GM19328 (cell line): Measurements from ENCODE around the gene RBPJ.
"Not testable (repeated sequence)": the region's sequence is repeated elsewhere in the genome, so short reads cannot be mapped to it uniquely, and the experiment has no call there.

Experiments used
- ATAC-seq: cut with Tn5 transposase; IDR thresholded peaks from one replicate; pipeline ENCODE4 v1.9.1; 2021; ENCODE audit warnings: mild to moderate bottlenecking, moderate library complexity; ENCODE audit not compliant: unreplicated experiment

Gene RBPJ

DNA sequence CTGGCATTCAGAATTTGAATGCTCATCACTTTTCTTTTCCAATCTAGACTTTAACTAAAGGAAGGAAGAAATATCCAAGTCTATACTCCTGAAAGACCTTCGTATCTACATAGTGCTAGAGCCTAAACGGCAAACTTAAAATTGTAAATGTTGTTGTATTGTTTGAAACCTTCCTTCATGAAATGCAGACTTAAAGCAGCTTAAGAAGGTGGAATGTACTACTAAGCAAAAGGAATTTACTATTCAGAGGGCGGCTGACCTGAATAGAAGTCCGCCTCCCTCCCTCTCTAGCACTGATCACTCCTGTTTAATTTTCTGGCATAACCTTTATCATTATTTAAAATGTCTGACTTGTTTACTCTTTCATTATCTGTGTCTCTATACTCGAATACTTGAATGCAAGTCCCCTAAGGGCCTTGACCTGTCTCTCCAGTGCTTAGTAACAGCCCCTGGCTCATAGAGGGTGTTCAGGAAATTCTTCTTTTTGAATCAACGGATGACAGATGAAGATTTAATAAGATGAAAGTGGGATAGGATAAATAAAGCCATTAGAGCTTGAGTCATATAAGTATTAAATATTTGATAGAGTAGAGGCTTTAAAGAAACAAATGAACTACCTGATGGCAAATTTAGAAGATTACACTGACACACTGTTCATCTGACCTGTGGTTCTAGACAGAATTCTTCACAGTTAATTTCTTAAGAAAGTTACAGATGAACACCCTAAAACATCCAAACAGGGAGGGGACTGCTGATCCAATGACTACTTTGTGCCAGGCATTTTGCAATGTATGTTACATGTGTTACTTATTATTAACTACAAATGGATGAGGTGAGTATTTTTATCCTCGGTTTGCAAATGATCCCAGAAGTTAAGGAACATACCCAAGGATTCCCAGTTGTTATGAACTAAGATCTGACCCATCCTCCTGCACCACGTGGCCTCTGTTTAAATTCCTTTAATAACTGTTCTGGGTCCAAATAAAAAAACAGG lies 20.2 kb upstream of the RBPJ start:
- ATAC-seq = no peak

DNA sequence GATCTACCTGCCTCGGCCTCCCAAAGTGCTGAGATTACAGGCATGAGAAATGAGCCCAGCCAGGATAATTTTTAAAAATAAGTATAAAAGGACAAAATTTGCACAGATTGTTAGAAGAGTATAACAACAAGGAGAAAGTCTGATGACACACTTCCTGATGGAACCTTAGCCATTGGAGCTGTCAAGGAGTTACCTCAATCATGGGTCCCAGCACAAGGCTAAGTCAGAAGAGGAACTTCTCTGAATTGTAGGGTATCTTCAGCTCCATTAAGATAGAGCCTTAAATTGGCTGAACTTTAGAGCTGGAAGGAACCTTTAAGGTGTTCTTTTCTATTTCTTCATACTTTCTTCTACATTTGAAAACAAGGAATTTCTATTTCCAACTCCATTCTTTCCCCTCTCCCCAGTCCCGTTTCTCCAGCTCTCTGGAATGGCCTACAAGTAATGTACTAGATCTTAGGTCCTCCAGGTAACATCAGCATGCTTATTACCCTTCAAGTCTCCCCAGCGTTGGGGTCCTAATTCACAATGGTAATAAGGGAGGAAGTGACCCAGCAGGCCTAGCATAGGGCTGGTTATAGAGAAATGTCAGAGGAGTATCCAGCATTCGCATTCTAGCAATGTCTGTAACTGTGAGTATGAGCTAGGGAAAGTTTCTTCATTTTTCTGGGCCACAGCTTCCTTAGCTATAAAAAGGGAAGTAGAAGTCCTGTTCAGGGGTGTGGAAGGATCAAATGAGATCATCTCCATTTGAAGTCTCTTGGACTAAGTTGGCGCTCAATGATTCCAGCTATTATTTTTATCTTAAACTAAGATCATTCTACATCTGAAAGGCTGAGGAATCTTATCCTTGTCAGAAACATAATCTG lies 18.5 kb upstream of the RBPJ start:
- ATAC-seq = no peak

DNA sequence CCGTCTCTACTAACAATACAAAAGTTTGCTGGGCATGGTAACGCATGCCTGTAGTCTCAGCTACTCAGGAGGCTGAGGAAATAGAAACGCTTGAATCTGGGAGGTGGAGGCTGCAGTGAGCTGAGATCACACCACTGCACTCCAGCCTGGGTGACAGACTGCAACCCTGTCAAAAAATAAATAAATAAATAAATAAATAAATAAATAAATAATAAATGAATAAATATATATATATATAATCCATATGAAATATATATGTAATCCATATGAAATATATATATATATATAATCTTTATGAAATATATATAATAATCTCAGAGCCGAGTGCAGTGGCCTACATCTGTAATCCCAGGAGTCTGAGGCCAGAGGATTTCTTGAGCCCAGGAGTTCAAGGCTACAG lies 17.8 kb upstream of the RBPJ start:
- ATAC-seq = no peak

DNA sequence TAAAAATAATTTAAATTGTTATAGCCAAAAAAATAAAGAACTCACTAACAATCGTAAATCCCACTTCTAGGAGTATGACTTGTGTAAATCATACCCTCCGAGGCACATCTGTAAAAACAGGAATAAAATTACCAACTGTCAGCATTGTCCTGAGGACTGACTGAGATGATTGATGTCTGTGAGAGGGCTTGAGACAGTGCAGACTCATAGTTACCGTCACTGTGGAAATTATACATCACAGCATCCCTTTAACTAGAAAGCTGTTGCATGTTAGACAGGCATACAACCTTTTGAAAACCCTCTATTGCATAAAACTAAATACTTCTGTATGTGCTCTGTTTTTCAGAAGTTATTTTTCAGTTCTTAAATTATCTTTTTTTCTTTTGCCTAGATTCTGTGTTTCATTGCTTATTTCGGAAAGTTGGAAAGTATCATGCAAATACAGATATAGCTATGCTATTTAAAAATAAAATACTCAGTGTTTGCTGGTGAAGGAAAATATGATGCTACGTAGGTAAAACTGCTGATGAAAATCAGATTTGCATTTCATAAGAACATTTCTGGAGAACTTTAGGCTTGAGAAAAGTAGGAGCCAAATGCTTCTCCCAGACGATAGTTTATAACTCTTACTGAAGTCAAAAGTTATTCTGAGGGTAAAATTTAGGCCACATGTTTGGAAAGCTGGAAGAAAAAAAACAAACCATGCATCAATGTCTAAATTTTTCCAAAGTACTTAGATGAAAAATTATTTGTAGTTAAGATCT lies 13.6 kb upstream of the RBPJ start:
- no peak for ATAC-seq

DNA sequence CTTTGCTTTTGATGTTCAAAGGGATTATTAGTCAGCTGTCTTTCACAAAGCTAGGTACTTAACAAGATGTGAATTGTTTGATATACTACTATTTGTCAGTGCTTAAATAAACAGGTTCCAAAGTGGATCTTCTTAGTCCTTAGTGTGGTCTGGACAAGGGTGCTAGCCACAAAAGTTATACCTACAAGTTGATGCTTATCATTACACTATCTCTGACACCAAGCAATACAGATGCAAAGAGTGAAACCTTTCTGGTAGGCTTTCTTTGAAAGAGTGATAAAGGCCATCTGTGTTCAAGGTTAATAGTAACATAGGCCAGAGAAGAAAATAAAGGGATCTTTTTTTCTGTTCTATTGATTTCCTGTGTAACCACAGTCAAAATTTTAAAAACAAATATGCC lies 12.2 kb upstream of the RBPJ start:
- no peak for ATAC-seq

DNA sequence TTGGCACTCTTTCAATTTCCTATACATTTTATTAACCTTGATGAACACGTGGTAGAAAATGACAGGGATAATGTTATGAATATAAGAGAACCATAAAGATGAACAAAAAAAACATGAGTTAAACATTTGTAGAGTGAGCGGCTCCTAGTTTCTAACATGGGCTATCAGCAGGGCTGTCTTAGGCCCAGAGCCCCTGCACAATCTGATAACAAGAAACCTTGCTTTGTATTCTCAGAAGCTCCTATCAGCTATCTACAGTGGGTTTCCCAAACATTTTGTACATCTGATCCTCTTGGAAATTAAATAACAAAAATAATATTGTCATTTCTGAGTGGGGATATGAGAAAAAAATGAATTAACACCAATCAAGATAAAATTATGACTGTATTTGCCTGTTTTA lies 10.6 kb upstream of the RBPJ start:
- ATAC-seq = no peak

DNA sequence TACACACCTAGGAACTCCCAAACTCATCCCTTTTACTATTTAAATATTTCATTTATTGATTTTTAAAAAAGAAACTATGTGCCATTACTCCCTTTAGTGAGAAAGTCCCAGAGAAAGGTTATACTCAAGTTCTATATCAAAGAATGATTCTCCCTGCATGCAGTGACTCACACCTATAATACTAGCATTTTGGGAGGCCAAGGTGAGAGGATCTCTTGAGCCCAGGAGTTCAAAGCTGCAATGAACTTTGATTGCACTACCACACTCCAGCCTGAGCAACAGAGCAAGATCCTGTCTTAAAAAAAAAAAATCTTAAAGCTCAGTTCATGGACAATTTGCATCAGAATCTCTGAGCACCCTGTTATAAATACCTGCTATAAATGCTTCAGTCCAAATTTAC lies 9.2 kb upstream of the RBPJ start:
- ATAC-seq = no peak

DNA sequence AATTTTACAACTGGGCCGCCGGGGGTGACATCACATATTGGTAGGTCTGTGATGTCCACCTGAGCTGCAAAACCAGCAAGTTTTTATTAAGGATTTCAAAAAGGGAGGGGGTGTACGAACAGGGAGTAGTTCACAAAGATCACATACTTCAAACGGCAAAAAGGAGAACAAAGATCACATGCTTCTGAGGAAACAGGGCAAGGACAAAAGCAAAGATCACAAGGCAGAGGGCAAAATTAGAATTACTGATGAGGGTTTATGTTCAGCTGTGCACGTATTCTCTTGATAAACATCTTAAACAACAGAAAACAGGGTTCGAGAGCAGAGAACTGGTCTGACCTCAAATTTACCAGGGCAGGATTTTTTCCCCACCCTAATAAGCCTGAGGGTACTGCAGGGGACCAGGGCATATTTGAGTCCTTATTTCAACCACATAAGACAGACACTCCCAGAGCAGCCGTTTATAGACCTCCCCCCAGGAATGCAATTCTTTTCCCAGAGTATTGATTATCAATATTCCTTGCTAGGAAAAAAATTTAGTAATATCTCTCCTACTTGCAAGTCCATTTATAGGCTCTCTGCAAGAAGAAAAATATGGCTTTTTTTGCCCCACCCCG lies 5.4 kb upstream of the RBPJ start:
- ATAC-seq = not testable (repeated sequence)

DNA sequence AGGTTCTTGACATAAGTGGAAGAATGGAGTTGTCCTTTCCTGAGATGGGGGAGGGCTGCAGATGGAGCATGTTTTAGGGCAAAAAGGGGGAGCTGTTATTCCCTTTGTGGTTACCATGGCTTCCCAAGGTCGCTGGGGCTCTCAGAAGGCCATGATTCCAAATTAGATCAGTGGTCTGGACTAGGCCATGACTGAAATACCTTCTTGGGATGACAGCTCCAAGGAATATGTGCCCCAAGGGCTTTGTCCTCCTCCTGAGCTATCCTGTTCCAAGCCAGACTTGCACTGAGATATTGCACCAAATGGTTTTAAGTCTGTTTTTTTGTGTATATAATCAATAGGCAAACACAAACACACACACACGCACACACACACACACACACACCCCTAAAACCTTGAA lies 3.0 kb upstream of the RBPJ start:
- ATAC-seq = no peak

DNA sequence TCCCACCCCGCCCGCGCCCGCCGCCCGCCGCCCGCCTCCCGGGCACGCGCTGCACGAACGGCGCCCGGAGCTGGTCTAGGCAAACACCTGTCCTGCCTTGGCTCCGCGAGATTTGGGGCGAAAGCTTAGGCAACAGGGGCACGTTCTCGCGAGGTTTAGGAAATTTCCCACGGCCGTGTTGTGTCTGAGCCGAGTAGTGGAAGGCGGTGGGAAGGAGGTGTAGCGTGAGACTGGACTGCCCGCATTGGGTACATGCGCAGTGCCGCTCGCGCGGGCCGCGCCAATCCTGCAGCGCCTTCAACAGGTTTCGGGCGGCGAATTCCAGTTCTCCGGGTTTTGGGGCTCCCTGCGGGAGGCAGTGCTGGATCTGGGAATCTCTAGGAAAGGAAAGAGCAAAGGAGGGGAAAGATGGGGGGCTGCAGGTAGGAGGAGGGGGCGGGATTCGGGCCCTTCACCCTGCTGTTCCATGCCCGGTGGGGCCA lies 1.3 kb upstream of the RBPJ start:
- peak; percentile 69 for ATAC-seq

DNA sequence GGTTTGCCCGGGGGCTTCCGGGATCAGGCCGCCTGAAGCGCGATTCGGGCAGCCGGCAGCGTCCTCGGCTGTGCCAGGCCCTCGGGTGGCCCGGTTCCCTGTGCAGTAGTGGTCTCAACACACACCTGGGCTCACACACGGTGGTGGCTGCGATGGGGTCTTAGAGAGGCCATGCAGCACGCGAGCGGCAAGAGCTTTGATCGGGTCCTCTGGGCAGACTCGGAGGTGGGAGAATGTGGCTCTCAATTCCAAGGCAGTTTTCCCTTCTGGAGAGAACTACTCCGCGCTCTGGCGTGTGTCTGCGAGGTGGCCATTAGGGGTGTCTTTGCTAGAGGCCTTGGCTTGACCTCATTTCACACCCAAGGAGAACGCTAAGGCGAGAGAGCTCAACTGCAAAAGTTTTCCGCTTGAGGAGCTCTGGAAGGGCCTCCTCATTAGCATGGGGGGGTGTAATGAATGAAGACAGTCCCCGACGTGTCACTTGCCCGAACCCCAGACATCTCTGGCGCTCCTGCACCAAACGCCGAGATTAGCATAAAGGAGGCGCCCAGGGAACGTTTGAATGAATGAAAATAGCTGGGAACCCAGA lies 771 bp upstream of the RBPJ start:
- ATAC-seq = peak; percentile 9

DNA sequence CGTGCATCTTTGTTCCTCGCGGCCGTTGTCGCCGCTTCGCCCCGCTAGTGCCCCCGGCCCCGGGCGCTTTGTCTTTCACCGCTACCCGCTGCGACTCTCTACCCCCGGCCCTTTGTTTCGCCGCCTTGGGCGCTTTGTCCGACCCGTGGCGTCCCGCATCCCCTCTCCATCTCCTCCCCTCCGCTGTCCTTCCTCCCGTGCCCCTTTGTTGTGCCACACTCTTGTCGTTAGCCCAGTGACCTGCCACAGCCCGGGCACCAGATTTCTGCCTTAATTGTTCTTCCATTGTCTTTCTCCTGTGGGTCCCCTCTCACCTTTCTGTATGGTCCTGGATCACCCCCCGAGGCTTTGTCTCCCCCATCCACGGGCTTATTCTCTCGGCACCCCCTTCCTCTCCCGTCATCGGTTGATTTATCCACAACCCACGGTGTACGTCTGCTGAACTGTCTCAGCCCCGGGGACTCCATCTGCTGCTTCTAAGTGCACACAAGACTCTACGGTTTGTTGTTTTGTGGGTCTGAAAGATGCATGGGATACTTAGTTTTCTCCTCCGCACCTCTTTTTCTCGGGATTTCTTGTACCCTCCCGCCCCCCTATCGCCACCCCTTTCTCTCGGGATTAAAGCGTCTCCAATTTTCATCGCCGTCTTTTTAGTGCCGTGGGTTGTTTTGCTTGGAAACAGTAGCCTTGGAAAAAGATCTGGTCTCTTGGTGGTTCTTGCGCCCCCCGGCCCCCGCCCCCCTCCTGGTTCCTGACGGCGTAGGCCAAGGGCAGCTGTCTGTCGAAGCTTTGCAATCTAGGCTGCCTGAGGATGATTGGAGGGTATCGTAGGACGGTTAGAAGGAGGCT lies 783 bp downstream of the RBPJ start:
- no peak for ATAC-seq

DNA sequence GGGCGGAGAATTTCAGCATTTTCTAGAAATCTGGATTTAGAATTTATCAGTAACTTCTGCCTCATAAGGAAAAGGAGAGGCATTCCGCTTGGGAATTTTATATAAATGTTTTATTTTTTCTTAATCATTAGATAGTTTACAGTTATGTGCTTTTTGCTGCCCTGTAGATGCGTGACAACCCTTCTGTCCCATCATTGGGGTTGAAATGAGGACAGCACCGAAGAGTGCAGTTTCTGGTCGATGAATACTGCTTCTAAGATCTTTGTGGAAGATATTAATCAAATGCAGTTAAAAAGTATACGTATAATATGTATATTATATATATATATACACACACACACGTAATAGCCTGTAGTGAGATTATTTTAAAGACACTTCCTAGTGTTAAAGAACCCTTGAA lies 1.5 kb downstream of the RBPJ start:
- no peak for ATAC-seq

DNA sequence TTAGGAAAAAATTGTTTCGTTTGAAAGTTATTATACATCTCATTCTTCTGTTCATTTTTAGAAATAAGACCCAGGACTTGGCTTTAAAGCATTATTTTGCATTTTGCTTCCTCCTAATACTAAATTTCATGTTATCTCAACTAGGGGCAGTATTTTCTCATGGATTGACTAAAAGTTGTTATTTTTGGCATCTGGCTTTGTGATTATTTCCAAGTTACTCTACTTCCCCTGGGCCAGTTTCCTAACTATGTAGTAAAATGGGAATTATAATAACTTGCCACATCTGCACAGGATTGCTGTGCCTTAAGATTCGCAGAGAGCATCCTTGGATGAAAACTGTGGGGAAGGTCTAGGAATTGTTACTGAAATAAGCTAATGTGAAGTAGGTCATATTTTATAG lies 3.0 kb downstream of the RBPJ start:
- no peak for ATAC-seq

DNA sequence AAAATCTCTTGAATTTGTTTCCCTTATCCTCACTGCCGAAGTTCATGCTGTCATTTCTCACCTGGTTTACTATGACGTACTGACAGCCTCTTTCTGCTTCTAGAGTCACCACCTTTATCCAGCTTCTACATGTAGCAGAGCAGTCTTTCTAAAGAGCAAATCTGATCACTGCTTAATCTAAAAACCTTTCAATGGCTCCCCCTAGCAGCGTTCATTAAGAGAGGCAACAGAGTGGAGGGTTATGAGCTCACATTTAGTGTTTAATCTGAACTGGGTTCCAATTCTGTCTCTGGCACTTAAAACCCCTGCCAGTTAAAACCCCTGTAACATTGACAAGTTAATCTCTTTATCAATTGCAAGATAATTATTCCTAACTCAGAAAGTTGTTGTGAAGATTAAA lies 4.4 kb downstream of the RBPJ start:
- ATAC-seq = no peak

DNA sequence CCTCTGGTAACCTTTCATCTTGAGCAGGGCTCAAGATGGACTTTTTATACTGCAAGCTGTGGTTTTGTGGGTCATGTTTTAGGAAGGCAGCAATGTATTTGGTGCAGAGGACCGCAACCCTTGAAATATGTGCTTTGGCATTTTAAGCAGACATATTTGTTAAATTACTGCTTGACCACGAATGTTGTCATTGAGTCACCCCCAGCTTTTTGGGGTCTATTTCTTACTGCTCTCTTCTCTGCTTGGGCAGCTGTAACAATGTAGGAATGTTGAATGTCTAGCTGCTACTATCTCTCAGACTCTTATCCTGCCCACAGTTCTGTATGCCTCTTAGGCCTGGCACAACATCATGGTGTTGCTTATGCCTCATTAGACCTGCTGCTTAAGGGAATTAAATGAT lies 6.0 kb downstream of the RBPJ start:
- ATAC-seq = no peak

DNA sequence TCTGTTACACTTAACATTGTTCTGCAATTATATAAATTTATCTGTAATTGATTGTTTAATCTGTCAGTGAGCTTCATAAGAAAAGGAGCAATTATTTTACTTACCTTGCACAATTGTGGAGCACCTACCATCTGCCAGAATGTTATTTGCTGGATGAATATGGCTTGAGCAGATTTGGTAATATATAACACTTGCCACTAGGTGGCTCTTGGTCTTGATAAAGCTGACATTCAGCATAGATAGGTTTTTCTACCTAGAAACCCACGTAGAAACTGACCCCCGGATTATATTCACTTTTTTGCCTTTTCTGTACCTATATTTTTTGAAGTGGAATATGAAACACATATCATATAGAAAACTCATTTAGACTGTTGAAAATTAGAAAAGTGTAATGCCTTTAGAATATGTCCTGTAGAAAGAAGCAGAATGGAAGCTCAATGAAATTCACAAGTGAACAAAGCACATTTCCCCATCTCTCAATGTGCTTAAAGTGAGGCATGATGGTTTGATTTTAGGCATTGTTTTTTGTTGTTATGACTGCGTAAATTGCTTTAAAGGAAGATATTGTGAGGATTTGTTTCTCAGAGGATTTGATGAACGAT lies 9.5 kb downstream of the RBPJ start:
- no peak for ATAC-seq

DNA sequence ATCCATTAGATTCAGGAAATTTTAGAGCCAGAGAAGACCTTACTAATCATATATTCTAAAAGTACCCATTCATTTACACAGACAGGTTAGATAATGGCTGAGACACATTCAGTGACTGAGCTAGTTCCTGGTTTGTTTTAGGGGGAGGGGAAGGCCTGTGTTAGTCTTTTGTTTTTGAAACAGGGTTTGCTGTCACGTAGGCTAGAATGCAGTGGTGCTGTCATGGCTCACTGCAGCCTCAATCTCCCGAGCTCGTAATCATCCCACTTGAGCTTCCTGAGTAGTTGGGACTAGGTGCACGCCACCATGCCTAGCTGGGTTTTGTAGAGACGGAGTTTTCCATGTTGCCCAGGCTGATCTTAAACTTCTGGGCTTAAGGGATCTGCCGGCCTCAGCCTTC lies 10.1 kb downstream of the RBPJ start:
- no peak for ATAC-seq

DNA sequence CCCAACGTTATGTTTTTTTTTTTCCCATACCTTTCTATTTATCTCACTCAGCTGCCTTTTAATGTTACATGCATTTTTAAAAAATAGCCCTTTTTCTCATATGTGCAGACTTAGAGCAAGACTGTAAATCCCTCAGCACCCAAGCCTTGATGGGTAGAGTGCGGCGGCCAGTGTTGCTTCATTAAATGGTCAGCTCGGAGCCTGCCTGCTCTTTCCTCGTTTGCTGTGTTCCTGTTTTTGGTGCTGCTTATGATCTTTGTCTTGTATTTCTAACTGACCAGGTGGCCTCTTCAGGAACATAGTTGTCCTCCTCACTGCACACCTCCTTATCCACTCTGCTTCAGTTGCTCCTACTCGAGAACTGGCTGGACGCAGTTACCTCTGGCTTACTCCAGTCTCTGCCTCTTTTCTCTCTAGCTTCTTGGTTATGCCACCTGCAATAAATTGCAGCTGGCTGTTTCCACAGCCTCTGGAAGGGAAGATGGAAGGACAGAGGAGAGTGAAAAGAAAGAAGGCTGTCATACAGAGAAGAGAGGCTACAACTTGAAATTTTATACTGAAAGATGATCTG lies 10.7 kb downstream of the RBPJ start:
- no peak for ATAC-seq
